ENCODE data around the gene PRKACA.
A peak's percentile ranks its signal among the peaks of the same experiment; 100 is the strongest.

Gene PRKACA

DNA sequence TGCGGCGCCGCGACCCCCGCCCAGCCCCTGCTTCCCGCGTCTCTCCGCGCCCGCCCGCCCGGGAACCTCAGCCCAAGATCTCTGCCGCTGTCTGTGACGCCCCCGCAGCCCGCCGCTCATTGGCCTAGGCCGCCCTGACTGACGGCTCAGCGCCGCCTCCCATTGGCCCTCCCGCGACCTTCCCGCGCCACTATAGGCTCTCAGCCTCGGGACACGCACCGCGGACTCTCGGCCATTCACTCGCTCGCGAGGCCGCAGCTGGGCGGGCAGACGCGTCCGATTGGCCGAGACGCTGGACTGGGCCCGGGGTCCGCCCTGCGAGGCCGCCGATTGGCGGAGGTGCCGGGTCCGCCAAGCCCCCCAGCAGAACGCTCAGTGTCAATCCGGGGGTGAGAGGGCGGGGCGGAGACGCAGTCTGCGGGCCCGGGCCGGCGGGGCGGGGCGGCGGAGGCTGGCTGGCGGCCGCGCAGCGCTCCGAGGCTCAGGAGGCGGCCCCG, at the start of gene PRKACA:
PRKACA (minus strand) TSS at position 95 of the 497 bp plus-strand sequence. CDS start 215 bp downstream, outside the sequence.
- DNase-seq: peak; percentile 99

GRCh38 chr19:14166999-14167575, 49.5 kb upstream of the PRKACA start:
- no peak for DNase-seq

GRCh38 chr19:14165990-14166830, 48.6 kb upstream of the PRKACA start:
- peak; percentile 18 for DNase-seq

- DNase-seq: no peak
These were observed 47.3 kb upstream of the PRKACA start for GRCh38 chr19:14164724-14165493.

DNA sequence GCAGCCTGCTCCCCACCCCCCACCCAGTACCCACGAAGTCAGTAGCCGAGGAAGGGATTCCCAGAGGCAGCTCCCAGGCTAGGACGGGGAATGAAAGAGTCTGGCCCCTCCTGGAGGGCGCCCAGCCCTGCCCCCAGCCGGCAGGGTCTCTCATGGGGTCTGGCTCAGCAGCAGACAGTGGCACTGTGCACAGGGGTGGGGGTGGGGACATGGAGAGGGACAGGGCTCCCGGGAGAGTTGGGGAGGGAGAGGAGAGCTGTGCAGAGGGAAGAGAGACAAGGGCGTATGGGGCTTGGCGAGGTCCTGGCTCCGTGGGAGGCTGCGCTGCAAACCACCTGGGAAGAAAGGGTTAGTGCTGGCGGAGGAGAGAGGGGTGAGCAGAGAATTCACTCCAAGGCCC, 46.5 kb upstream of the PRKACA start:
- no peak for DNase-seq

- no peak for DNase-seq
These were observed 45.3 kb upstream of the PRKACA start for GRCh38 chr19:14162871-14163297.

DNA sequence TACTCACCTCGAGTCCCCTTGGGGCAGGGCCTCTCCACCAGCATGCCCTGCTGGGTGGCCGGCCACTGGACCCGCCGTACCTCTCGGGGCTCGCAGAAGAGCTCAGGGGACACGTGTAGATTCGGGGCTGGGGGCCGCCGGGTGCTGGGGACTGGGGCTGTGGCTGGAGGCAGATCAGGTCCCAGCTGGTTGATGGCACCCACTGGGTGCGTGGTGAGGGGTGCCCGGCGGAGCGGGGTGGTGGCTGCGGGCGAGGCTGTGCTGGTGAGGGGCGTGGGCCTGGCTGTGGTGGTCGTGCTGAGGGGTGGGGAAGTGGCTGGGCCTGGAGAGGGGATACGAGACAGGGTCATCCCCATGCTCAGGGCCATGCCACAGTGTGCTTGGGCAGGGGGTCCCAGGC, 43.7 kb upstream of the PRKACA start:
- DNase-seq: no peak

- no peak for DNase-seq
These were observed 42.6 kb upstream of the PRKACA start for GRCh38 chr19:14160017-14160703.

DNA sequence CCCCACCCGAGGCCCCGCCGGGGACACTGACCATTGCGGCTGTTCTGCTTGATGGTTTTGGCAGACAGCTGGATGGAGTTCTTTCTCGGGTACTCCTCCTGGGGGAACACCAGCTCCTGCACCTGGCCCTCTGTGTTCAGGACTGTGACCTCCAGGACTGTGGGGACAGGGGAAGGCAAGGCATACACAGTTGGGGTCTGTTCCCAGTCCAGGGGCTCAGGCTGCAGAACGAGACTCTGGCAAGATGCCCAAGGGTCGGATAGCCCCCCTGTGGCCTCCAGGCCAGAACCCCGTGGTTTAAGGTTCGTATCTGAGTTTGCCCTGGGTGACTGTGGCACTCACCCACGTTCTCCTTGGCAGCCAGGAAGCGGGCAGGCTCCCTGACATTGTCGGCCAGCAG, 41.5 kb upstream of the PRKACA start:
- DNase-seq: no peak

DNA sequence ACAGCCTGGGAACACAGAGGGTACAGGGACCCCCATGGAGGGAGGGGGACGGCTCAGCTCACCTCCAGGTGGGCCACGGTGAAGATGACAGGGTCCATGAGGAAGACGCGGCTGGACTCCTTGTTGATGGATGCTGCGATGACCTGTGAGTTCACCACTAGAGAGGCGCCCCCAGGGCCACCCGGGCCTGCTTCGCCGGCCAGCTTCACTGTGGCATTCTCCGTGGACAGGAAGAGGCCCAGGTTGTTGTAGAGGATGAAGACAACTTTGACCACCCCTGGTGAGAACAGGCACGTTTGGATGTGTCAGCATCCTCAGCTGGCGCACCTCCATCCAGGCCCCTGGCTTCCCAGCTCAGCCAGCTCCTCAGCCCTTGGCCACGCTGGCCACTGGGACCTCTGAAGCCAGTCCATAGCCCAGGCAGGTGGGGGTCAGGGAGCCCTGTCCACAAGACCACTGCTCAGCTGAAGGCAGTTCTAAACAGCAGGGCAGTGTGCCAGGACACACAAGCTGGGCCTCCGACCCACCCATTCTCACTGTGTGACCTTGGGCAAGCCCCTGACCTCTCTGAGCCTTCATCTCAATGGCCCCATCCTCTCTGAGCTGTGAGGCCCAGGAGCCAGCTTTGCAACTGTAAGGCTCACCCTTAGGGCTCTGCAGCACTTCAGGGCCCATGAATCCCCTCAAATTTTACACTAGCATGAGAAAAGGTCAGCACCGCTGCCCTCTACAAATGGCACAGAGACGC, 40.9 kb upstream of the PRKACA start:
- DNase-seq: no peak

DNA sequence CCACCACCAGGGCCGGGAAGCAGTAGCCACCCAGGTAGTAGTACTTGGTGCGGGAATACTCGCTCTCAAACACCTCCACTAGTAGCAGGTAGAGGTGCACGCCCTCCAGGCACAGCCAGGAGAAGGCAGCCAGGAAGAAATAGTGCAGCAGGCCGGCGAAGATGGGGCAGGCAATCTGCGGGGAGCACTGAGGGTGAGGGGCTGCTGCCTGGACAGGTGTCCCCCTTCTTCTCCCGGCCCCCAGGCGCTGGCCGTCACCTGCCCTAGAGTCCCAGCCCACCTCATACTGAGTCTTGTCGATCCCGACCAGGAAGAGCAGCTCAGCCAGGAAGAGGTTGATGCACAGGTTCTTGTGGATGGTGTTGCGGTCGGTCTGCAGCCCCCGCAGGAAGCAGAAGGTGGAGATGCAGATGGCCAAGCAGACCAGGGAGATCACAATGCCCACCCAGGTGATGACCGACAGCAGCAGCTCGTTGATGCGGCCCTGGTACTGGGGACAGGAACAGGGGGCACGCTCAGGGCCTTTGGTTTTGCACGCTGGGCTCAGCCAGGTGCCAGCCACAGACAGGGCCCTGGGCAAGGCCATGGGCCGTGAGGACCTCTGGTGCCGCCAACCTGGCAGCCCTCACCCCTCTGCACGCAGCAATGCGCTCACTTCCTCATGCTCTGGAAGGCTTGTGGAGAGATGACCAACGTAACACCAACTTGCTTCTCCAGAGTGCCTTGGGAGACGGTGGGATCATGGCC, 39.6 kb upstream of the PRKACA start:
- no peak for DNase-seq

DNA sequence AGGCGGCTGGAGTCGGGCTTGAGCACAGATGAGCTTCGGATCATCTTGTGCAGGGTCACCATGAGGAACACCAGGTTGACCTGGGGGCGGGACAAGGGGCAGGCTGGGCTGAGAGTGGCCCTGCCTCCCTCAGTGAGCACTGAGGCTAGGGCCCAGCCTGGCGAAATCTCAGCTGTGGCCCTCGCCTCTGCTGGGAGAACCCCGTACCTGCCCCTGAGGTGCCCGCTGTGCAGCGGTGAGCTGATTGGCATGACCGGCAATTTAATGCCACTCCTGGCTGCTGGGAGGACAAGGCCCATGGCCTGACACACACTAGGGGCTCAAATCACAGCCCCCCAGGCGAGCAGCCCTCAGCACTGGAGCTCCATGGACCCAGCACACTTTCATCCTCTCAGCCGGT, 38.6 kb upstream of the PRKACA start:
- no peak for DNase-seq

DNA sequence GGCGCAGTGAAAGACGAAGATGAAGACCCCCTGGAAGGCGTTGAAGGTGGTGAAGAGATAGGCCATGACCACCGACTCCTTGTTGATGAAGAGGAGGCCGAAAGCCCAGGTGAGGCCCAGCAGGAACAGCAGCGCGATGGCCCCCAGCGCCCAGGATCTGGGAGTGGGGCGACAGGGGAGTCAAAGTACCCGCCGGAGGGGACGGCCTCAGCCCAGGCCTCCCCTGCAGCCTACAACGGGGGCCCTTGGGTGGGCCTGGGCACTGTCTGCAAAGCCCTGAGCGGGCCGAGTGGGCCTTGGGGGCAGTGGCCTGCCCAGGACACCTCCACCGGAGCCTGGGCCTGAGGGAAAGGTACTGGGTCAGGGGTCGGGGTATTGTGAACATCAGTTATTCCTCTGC, 37.8 kb upstream of the PRKACA start:
- DNase-seq: no peak

DNA sequence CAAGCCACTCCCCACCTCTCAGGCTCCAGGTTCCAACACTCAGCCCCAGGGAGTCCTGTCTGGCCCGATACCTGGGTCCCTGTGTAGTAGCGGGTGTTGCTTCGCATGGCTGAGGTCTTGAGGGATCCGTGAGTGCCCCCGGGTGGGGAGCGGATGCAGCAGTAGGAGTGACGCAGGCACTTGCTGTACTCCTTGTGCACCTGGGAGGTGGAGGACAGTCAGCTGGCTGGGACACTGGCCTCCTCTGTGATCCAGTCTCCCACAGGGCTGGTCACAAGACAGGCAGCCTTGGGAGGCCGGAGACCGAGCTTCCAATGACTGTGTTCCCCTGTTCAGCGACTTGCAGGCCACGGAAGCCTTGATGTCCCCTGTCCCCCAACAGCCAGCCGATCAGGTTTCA, 35.2 kb upstream of the PRKACA start:
- no peak for DNase-seq

DNA sequence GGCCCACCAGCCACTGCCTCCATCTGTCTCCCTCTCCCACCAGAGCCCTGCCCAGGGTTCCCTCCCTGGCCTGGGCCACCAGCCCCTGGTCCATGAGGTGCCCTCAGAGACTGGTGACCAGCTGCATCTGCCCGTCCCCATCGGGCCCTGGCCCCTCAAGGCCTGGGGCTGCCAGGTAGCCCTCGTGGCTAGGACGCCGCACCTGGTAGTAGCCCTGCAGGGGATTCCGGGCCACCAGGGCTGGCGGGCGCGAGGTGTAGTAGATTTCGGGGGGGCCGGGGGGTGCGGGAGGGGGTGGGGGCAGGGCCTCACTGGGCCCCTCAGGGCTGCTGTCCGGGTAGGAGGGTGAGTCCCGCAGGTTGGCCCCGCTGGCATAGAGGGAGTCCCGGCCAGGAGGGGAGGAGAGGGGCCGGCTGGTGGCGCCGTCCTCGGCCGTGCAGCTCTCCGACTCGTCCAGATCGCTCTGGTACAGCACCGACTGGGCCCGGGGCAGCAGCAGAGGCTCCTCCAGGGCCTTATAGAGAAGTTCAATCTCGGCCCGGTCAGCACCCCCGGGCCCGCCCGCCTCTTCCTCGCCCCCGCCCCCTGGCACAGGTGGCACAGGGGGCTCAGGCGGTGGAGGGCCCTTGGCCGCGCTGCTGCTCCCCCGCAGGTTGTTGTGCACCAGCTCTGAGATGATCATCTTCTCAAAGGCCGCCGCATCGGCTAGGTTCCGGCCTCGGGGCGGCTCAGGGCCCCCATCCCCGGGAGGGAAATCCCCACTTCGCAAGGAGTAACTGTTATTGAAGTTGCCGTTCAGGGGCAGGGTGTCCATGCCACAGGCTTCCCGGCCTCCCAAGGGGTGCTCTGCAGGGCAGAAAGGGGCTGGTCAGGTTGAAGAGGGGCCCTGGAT, 33.5 kb upstream of the PRKACA start:
- no peak for DNase-seq

GRCh38 chr19:14150041-14150769, 32.6 kb upstream of the PRKACA start:
- DNase-seq: no peak

DNA sequence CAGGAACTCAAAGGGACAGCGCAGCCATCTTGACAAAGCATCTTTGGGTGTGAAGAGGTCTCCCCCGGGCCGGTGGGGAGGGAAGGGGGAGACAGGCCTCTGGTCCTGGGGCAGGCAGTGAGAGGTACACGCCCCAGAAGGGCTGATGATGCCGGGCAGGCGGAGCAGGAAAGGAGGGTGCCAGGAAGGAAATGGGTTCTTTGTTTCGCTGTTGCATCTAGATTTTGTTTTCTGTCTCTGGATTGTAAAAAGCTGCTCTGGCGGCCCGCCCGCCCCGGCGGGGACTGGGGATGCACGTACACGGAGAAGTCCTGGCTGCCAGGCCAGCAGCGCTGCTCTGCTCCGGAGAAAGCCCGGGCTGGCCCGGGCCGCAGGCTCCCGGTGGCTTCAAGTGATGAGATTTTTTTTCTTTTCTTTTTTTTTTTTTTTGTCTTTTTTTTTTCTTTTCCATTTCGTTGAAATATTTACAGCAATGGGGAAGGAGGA, 32.0 kb upstream of the PRKACA start:
- peak; percentile 57 for DNase-seq

GRCh38 chr19:14148751-14149410, 31.3 kb upstream of the PRKACA start:
- no peak for DNase-seq

Measured in CD4-positive, alpha-beta T cell treated with Interferon gamma for 1 hour (primary cell).